TTC549 (cell line): ENCODE measurements around the gene AMBRA1.

Experiments
- FAIRE-seq: peaks from 2 replicates; lab custom pipeline; 2012; peaks lifted over from hg19 to GRCh38; lab: Jason Lieb, UNC

AMBRA1 gene

GRCh38 chr11:46346886-46347636, 246.8 kb downstream of the AMBRA1 start, which contains the start of gene DGKZ:
TSS of gene DGKZ (plus strand) at chr11:46347463. CDS start at chr11:46347660, 197 bp downstream.
- FAIRE-seq, result no peak
